Neural cell (in vitro differentiated cells): ENCODE measurements around the gene HPGD.

ENCODE experiments used
- EP300 ChIP-seq: fragments of 450-650 bp; conservative IDR thresholded peaks from 2 replicates; pipeline ENCODE4 v1.6.1; 2014; ENCODE audit warnings: antibody characterized with exemption, mild to moderate bottlenecking, moderate library complexity; ENCODE audit not compliant: poor library complexity, severe bottlenecking
- EZH2 ChIP-seq: fragments of 200-600, 300-800 bp; shearing (Covaris generic), sonication (generic); IDR thresholded peaks from 2 replicates; pipeline ENCODE4 v1.6.1; 2014; ENCODE audit warnings: antibody characterized with exemption, low read length, borderline replicate concordance, mild to moderate bottlenecking; ENCODE audit not compliant: insufficient read depth, poor library complexity, severe bottlenecking
- MXI1 ChIP-seq: fragments of 450-650 bp; conservative IDR thresholded peaks from 2 replicates; pipeline ENCODE4 v1.6.1; 2014; ENCODE audit warnings: antibody characterized with exemption, mild to moderate bottlenecking; ENCODE audit not compliant: poor library complexity, severe bottlenecking
- POLR2AphosphoS5 ChIP-seq: IDR thresholded peaks from 2 replicates; pipeline ENCODE4 v1.6.1; 2012
- RAD21 ChIP-seq: fragments of 450-650 bp; conservative IDR thresholded peaks from 2 replicates; pipeline ENCODE4 v1.6.1; 2014; ENCODE audit warnings: antibody characterized with exemption, mild to moderate bottlenecking, moderate library complexity
- SMC3 ChIP-seq: fragments of 450-650 bp; conservative IDR thresholded peaks from 2 replicates; pipeline ENCODE4 v1.6.1; 2014; ENCODE audit warnings: antibody characterized with exemption, mild to moderate bottlenecking, moderate library complexity; ENCODE audit not compliant: poor library complexity
- TAF1 ChIP-seq: IDR thresholded peaks from 2 replicates; pipeline ENCODE4 v1.6.1; 2012; ENCODE audit warnings: low read depth
- TF ChIP-seq, protein P1 (sequence below): fragments of 450-650 bp; IDR thresholded peaks from 2 replicates; pipeline ENCODE4 v1.5.1; 2014; ENCODE audit warnings: antibody characterized with exemption, mild to moderate bottlenecking, moderate library complexity; ENCODE audit not compliant: poor library complexity, severe bottlenecking
- TF ChIP-seq, protein P2 (sequence below): IDR thresholded peaks from 2 replicates; pipeline ENCODE4 v1.6.1; 2012; ENCODE audit warnings: borderline replicate concordance

DNA sequence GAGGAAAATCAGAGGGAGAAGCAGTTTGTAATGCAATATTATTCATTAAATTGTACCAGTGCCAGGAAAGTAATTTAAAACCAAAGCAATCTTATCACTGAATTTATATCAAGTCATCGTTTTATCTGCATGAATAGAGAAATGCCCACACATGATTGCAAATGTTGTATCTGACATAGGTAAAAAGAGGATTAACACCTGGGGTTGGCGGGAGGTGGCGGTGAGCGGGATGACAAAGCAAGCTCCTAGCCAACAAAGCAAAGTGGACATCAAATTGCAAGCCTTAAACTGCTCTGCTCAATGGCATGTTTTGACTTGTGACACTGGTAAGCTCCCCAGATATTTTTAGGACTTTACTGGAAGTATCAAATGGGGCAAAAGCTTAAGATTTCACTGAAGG lies 16.4 kb downstream of the HPGD start:
- TF ChIP-seq SMC3 = no peak
- TF ChIP-seq, protein P1, sequence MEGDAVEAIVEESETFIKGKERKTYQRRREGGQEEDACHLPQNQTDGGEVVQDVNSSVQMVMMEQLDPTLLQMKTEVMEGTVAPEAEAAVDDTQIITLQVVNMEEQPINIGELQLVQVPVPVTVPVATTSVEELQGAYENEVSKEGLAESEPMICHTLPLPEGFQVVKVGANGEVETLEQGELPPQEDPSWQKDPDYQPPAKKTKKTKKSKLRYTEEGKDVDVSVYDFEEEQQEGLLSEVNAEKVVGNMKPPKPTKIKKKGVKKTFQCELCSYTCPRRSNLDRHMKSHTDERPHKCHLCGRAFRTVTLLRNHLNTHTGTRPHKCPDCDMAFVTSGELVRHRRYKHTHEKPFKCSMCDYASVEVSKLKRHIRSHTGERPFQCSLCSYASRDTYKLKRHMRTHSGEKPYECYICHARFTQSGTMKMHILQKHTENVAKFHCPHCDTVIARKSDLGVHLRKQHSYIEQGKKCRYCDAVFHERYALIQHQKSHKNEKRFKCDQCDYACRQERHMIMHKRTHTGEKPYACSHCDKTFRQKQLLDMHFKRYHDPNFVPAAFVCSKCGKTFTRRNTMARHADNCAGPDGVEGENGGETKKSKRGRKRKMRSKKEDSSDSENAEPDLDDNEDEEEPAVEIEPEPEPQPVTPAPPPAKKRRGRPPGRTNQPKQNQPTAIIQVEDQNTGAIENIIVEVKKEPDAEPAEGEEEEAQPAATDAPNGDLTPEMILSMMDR = no peak
- TF ChIP-seq, protein P2, sequence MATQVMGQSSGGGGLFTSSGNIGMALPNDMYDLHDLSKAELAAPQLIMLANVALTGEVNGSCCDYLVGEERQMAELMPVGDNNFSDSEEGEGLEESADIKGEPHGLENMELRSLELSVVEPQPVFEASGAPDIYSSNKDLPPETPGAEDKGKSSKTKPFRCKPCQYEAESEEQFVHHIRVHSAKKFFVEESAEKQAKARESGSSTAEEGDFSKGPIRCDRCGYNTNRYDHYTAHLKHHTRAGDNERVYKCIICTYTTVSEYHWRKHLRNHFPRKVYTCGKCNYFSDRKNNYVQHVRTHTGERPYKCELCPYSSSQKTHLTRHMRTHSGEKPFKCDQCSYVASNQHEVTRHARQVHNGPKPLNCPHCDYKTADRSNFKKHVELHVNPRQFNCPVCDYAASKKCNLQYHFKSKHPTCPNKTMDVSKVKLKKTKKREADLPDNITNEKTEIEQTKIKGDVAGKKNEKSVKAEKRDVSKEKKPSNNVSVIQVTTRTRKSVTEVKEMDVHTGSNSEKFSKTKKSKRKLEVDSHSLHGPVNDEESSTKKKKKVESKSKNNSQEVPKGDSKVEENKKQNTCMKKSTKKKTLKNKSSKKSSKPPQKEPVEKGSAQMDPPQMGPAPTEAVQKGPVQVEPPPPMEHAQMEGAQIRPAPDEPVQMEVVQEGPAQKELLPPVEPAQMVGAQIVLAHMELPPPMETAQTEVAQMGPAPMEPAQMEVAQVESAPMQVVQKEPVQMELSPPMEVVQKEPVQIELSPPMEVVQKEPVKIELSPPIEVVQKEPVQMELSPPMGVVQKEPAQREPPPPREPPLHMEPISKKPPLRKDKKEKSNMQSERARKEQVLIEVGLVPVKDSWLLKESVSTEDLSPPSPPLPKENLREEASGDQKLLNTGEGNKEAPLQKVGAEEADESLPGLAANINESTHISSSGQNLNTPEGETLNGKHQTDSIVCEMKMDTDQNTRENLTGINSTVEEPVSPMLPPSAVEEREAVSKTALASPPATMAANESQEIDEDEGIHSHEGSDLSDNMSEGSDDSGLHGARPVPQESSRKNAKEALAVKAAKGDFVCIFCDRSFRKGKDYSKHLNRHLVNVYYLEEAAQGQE = no peak
- TF ChIP-seq RAD21 = no peak
- no peak for TF ChIP-seq TAF1
- no peak for TF ChIP-seq EZH2
- no peak for TF ChIP-seq EP300
- no peak for TF ChIP-seq MXI1
- no peak for TF ChIP-seq POLR2AphosphoS5
